Naive thymus-derived CD8-positive, alpha-beta T cell (primary cell): ENCODE measurements around the gene PODNL1. TPM values are rescaled to one million over a fixed set of nuclear protein-coding genes. Genes with fewer than 3 reads are reported as not detected.
A peak's percentile ranks its signal among the peaks of the same experiment; 100 is the strongest.

Experiments used
- ATAC-seq, 2 donors: fragments of 150-1000 bp; cut with Tn5 transposase in 1 of 2; sonication (Bioruptor Pico), chemical (Tn5 transposase) in 1 of 2; 1 replicate in 1 of 2; 2 replicates in 1 of 2; pipeline ENCODE4 v1.10.0; 2021; ENCODE audit warnings: mild to moderate bottlenecking in 2 of 2, moderate library complexity in 2 of 2
- POLR2A ChIA-PET: fragments of 350-600 bp; sonication (Branson Sonifier 250); formaldehyde crosslinking; loops from one replicate; lab custom pipeline; 2021; ENCODE audit warnings: antibody characterized with exemption; lab: Charles Lee
- DNase-seq, 10 donors: peaks; one replicate each; pipeline versions ENCODE4 v3.0.0 to v3.0.0-alpha.2; 2020 to 2022
- H3K27ac Mint-ChIP-seq, 10 donors: one replicate each; pipeline ENCODE4 v1.8.0; 2020 to 2022; ENCODE audit warnings: mild to moderate bottlenecking in 10 of 10, mixed read lengths in 10 of 10, moderate library complexity in 4 of 10, inconsistent platforms in 1 of 10
- H3K27me3 Mint-ChIP-seq, 5 donors: one replicate each; pipeline ENCODE4 v1.8.0; 2021 to 2022; ENCODE audit warnings: mixed read lengths in 5 of 5
- H3K36me3 Mint-ChIP-seq, 3 donors: one replicate each; pipeline ENCODE4 v1.8.0; 2020 to 2022; ENCODE audit warnings: mixed read lengths in 3 of 3, mild to moderate bottlenecking in 2 of 3, inconsistent platforms in 1 of 3
- H3K4me1 Mint-ChIP-seq, 4 donors: one replicate each; pipeline ENCODE4 v1.8.0; 2021 to 2022; ENCODE audit warnings: mixed read lengths in 4 of 4
- H3K4me3 Mint-ChIP-seq, 10 donors: one replicate each; pipeline ENCODE4 v1.8.0; 2020 to 2022; ENCODE audit warnings: mild to moderate bottlenecking in 10 of 10, mixed read lengths in 10 of 10, moderate library complexity in 6 of 10, inconsistent platforms in 1 of 10
- H3K9me3 Mint-ChIP-seq, 9 donors: one replicate each; pipeline ENCODE4 v1.8.0; 2020 to 2022; ENCODE audit warnings: mixed read lengths in 9 of 9, mild to moderate bottlenecking in 3 of 9, inconsistent platforms in 1 of 9, moderate library complexity in 1 of 9
- polyA plus RNA-seq, 3 donors: library from polyadenylated mRNA; unstranded; fragments of 300-500 nt; fragmentation: Illumina TruSeq; gene quantifications; one replicate each; pipeline ENCODE4 v1.2.3, GENCODE V29; 2021
- total RNA-seq, 8 experiments: library from RNA in 2 of 8; stranded (reverse) in 2 of 8; gene quantifications; one replicate each; pipeline ENCODE4 v1.2.3 and lab custom pipeline; 2021 to 2026

Gene PODNL1
- total and polyA plus RNA-seq, 5 experiments from 2014 or later: not detected

GRCh38 chr19:13962699-13963602 lies 24.7 kb upstream of the PODNL1 start:
- ATAC-seq (peak in 1 of 2 donors; percentile 7), DNase-seq (no peak)
- Mint-ChIP-seq H3K4me1 (peaks cover 0 to 13% (median under 1%) of the 10 kb centered on the region in 4 donors), H3K36me3 (peaks cover 0 to 50% (median 8%) of the 10 kb centered on the region in 3 donors), H3K27me3 (no peaks in the 10 kb centered on the region), H3K9me3 (no peaks in the 10 kb centered on the region), H3K27ac (no peak overlapping the region), H3K4me3 (no peak overlapping the region)
- POLR2A ChIA-PET: interaction anchor here (1.2 to 4.4 kb wide), 3 partner anchors 10 to 68 kb away, joined by 4 to 19 read pairs (median 5); partner anchors contain the start of genes DCAF15 and IL27RA

- peak overlapping the region in 1 of 10 donors; percentile 29 for H3K27ac Mint-ChIP-seq
- DNase-seq (no peak), ATAC-seq (no peak)
- H3K4me1 Mint-ChIP-seq: peaks cover 0 to 14% (median 2%) of the 10 kb centered on the region in 4 donors
- peaks cover 0 to 48% (median 8%) of the 10 kb centered on the region in 3 donors for H3K36me3 Mint-ChIP-seq
- POLR2A ChIA-PET: interaction anchor here (1.2 to 4.4 kb wide), 3 partner anchors 9 to 69 kb away, joined by 4 to 19 read pairs (median 5); partner anchors contain the start of genes DCAF15 and IL27RA
- H3K4me3 Mint-ChIP-seq: no peak overlapping the region
- H3K27me3 Mint-ChIP-seq: no peaks in the 10 kb centered on the region
- H3K9me3 Mint-ChIP-seq: no peaks in the 10 kb centered on the region
These were observed 23.8 kb upstream of the PODNL1 start for GRCh38 chr19:13961826-13962698.

GRCh38 chr19:13960863-13961784 lies 22.9 kb upstream of the PODNL1 start:
- Mint-ChIP-seq H3K36me3 (peaks cover 0 to 50% (median 10%) of the 10 kb centered on the region in 3 donors), H3K4me1 (peaks cover 0 to 15% (median 3%) of the 10 kb centered on the region in 4 donors), H3K9me3 (no peaks in the 10 kb centered on the region), H3K4me3 (no peak overlapping the region), H3K27me3 (no peaks in the 10 kb centered on the region), H3K27ac (peak overlapping the region in 4 of 10 donors; percentile 28 to 83 (median 40))
- POLR2A ChIA-PET: interaction anchor here (1.0 to 4.4 kb wide), 4 partner anchors 10 to 70 kb away, joined by 3 to 19 read pairs (median 6); partner anchors contain the start of gene IL27RA
- DNase-seq (no peak), ATAC-seq (no peak)

DNA sequence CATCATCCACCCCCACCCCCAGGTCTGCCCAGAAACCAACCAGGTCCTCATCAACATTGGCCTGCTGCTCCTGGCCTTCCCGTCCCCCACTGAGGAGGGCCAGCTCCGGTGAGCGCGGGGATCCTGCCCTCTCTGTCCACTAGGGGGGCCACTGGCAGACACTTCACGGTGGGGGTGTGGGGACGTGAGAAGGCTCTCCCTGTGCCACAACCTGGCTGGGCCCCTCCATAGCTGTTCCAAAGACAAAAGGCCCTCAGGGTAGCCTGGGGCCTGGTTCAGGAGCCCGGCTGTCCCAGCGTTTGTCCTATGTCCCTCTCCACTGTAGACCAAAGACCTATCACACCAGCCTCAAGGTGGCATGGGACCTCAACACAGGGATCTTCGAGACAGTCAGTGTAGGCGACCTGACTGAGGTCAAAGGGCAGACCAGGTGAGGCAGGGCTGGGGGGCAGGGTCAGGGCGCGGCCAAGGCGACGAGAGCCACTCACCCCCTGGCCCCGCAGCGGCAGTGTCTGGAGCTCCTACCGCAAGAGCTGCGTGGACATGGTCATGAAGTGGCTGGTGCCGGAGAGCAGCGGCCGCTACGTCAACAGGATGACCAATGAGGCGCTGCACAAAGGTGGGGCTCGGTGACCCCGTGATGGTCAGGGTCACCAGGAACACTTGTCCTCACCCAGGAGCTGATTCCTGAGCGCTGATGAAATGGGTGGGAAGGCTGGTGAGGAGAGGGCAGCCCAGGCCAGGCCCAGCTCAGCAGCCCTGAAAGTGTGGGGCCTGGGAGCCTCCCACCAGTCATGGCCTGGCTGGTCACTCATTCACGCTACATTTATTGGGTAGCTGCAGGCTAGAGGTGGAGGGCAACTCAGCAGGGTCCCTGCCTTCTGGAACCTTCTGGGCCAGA lies 22.0 kb upstream of the PODNL1 start:
- no peaks in the 10 kb centered on the region for H3K27me3 Mint-ChIP-seq
- POLR2A ChIA-PET: interaction anchor here (1.0 to 4.4 kb wide), 5 partner anchors 9 to 71 kb away, joined by 3 to 19 read pairs (median 6); partner anchors contain the start of gene IL27RA
- H3K36me3 Mint-ChIP-seq: peaks cover 0 to 56% (median 10%) of the 10 kb centered on the region in 3 donors
- peak; percentile 63 to 77 for ATAC-seq
- DNase-seq: peak in 7 of 10 donors; percentile 22 to 72 (median 39)
- H3K4me1 Mint-ChIP-seq: peaks cover 0 to 15% (median 3%) of the 10 kb centered on the region in 4 donors
- no peak overlapping the region for H3K4me3 Mint-ChIP-seq
- H3K27ac Mint-ChIP-seq: peak overlapping the region in 3 of 10 donors; percentile 1 to 62 (median 11)
- H3K9me3 Mint-ChIP-seq: no peaks in the 10 kb centered on the region

DNA sequence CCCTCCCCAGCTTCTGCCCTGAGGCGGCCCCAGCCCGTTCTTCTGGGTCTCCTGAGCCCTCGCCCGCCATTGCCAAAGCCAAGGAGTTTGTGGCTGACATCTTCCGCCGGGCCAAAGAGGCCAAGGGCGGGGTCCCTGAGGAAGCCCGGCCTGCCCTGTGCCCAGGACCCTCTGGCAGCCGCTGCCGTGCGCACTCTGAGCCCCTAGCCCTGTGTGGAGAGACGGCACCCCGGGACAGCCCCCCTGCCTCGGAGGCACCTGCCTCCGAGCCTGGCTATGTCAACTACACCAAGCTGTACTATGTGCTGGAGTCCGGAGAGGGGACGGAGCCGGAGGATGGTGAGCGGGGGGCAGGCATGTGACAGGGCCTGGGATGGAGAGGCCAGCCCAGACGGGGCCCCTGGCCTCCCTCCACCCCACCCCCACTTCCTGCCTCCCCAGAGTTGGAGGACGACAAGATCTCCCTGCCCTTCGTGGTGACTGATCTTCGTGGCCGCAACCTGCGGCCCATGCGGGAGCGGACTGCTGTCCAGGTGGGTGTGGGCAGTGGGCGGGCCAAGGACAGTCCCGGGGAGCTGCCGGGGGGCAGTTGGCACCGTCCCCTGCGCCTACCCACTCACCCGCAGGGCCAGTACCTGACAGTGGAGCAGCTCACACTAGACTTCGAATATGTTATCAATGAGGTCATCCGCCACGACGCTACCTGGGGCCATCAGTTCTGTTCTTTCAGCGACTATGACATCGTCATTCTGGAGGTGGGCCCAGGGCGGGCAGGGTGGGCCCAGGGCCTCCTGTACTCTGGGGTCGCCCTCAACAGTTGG lies 21.1 kb upstream of the PODNL1 start:
- H3K4me3 Mint-ChIP-seq: no peak overlapping the region
- no peaks in the 10 kb centered on the region for H3K27me3 Mint-ChIP-seq
- DNase-seq: no peak
- peaks cover 1 to 19% (median 4%) of the 10 kb centered on the region in 4 donors for H3K4me1 Mint-ChIP-seq
- ATAC-seq: peak in 1 of 2 donors; percentile 7
- peak overlapping the region in 1 of 10 donors; percentile 29 for H3K27ac Mint-ChIP-seq
- POLR2A ChIA-PET: interaction anchor here (1.4 to 4.4 kb wide), 5 partner anchors 11 to 72 kb away, joined by 4 to 19 read pairs (median 6); partner anchors contain the start of genes IL27RA and RFX1
- H3K9me3 Mint-ChIP-seq: no peaks in the 10 kb centered on the region
- H3K36me3 Mint-ChIP-seq: peaks cover 0 to 55% (median 6%) of the 10 kb centered on the region in 3 donors

DNA sequence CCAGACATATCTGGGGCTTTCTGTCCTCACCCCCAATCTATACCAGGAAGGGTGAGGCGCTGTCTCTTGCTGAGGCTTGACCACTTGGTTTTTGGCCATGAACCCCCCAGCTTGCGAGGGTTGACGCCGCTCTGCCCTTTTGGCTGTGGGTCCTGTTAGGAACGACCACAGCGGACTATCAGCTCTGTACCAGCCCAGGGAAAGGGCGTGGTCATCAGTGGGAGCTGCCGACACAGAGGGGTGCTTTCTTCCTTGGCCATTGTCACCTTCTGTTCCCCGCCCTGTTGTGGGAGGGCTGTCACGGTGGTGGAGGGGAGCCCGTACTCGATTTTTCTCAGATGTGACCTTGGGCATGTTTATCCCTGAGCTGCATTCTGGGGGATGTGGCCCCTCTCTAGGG lies 19.8 kb upstream of the PODNL1 start:
- no peaks in the 10 kb centered on the region for H3K27me3 Mint-ChIP-seq
- peaks cover 0 to 55% (median 6%) of the 10 kb centered on the region in 3 donors for H3K36me3 Mint-ChIP-seq
- ATAC-seq (no peak), DNase-seq (no peak)
- peak overlapping the region in 5 of 10 donors; percentile 10 to 45 (median 29) for H3K27ac Mint-ChIP-seq
- H3K4me1 Mint-ChIP-seq: peaks cover 4 to 30% (median 15%) of the 10 kb centered on the region in 4 donors
- H3K4me3 Mint-ChIP-seq: peak overlapping the region in 1 of 10 donors; percentile 45
- H3K9me3 Mint-ChIP-seq: no peaks in the 10 kb centered on the region
- POLR2A ChIA-PET: interaction anchor here (1.0 to 1.6 kb wide), 2 partner anchors 9 to 48 kb away, joined by 3 to 4 read pairs; partner anchors contain the start of gene RFX1

- POLR2A ChIA-PET: interaction anchor here (1.2 kb wide), 1 partner anchor 76 kb away, joined by 3 read pairs; no protein-coding TSS in a partner anchor
- peak overlapping the region in 2 of 10 donors; percentile 72 to 80 for H3K27ac Mint-ChIP-seq
- H3K36me3 Mint-ChIP-seq: peaks cover 0 to 55% (median 6%) of the 10 kb centered on the region in 3 donors
These were observed 18.8 kb upstream of the PODNL1 start for GRCh38 chr19:13957051-13957450.

GRCh38 chr19:13956365-13956744 lies 18.1 kb upstream of the PODNL1 start:
- Mint-ChIP-seq H3K4me1 (peaks cover 8 to 41% (median 25%) of the 10 kb centered on the region in 4 donors), H3K9me3 (no peaks in the 10 kb centered on the region), H3K27ac (no peak overlapping the region), H3K4me3 (no peak overlapping the region), H3K36me3 (peaks cover 0 to 51% (median 4%) of the 10 kb centered on the region in 3 donors), H3K27me3 (no peaks in the 10 kb centered on the region)
- DNase-seq: no peak
- POLR2A ChIA-PET: interaction anchor here (1.2 to 5.3 kb wide), 3 partner anchors 75 to 118 kb away, joined by 3 to 65 read pairs (median 4); partner anchors contain the start of gene IL27RA
- ATAC-seq: no peak

More at GRCh38 chr19:13957051-13957450, 18.8 kb upstream of the PODNL1 start:
- no peak for ATAC-seq
- Mint-ChIP-seq H3K27me3 (no peaks in the 10 kb centered on the region), H3K9me3 (no peaks in the 10 kb centered on the region), H3K4me3 (no peak overlapping the region), H3K4me1 (peaks cover 4 to 35% (median 20%) of the 10 kb centered on the region in 4 donors)
- DNase-seq: no peak

DNA sequence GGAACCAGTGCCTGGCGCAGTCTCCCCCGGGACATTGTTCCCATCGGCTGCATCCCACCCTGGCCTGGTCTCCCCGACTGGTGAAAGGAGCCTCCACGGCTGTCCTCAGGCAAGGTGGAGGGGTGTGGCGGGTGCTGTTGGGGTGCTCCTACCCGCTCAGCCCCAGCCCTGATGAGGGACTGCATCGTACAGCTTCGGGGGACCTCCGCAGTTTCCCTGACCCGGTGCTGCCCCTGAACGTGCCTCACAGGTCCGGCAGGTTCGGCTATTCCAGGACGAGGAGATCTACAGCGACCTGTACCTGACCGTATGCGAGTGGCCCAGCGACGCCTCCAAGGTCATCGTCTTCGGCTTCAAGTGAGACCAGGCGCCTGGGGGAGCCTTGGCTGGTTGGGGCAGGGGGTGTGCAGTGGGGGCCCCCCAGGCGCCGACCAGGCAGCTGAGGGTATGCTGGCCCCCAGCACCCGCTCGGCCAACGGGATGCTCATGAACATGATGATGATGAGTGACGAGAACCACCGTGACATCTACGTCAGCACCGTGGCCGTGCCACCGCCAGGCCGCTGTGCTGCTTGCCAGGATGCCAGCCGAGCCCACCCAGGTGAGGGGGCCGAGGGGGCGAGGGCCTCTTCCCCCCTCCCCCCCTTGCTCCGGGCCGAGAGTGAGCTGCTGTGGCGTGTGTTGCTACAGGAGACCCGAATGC lies 17.6 kb upstream of the PODNL1 start:
- no peaks in the 10 kb centered on the region for H3K27me3 Mint-ChIP-seq
- no peak for ATAC-seq
- H3K36me3 Mint-ChIP-seq: peaks cover 0 to 49% (median 3%) of the 10 kb centered on the region in 3 donors
- no peak for DNase-seq
- peaks cover 8 to 41% (median 25%) of the 10 kb centered on the region in 4 donors for H3K4me1 Mint-ChIP-seq
- no peak overlapping the region for H3K4me3 Mint-ChIP-seq
- H3K9me3 Mint-ChIP-seq: no peaks in the 10 kb centered on the region
- no peak overlapping the region for H3K27ac Mint-ChIP-seq
- POLR2A ChIA-PET: interaction anchor here (0.9 to 5.3 kb wide), 4 partner anchors 47 to 119 kb away, joined by 4 to 65 read pairs (median 11); partner anchors contain the start of genes IL27RA and RFX1
